Measurements from ENCODE around the gene ATOX1.

Gene ATOX1

GRCh38 chr5:151770383-151771258, 12.2 kb upstream of the ATOX1 start:
- WGBS, 2 experiments (ENCODE audit: insufficient coverage in 2 of 2), result 8 to 10% methylated on average over 61 to 69 of the region's 75 CpGs
- H3K4me3 ChIP-seq (ENCODE audit: extremely low read depth, insufficient read depth, low read length, poor library complexity, severe bottlenecking), result peak overlapping the region; percentile 99
- H3K27ac ChIP-seq (ENCODE audit: low read depth, low read length, severe bottlenecking), result peak overlapping the region; percentile 99
- H3K9me3 ChIP-seq (ENCODE audit: control insufficient read depth, low read length), result no peaks in the 10 kb centered on the region
- H3K36me3 ChIP-seq (ENCODE audit: control insufficient read depth, insufficient read depth, low read length), result peaks cover 4% of the 10 kb centered on the region
- H3K4me1 ChIP-seq (ENCODE audit: control insufficient read depth, insufficient read depth, low read length, poor library complexity, severe bottlenecking), result peaks cover 10% of the 10 kb centered on the region

- H3K4me1 ChIP-seq (ENCODE audit: control insufficient read depth, insufficient read depth, low read length, poor library complexity, severe bottlenecking), result no peaks in the 10 kb centered on the region
- H3K9me3 ChIP-seq (ENCODE audit: control insufficient read depth, low read length), result no peaks in the 10 kb centered on the region
- H3K27ac ChIP-seq (ENCODE audit: low read depth, low read length, severe bottlenecking), result no peak overlapping the region
- no peak overlapping the region for H3K4me3 ChIP-seq (ENCODE audit: extremely low read depth, insufficient read depth, low read length, poor library complexity, severe bottlenecking)
- no peaks in the 10 kb centered on the region for H3K36me3 ChIP-seq (ENCODE audit: control insufficient read depth, insufficient read depth, low read length)
These were observed 8.5 kb upstream of the ATOX1 start for GRCh38 chr5:151766975-151767374.

- no peak overlapping the region for H3K4me3 ChIP-seq (ENCODE audit: extremely low read depth, insufficient read depth, low read length, poor library complexity, severe bottlenecking)
- no peaks in the 10 kb centered on the region for H3K4me1 ChIP-seq (ENCODE audit: control insufficient read depth, insufficient read depth, low read length, poor library complexity, severe bottlenecking)
- no peaks in the 10 kb centered on the region for H3K9me3 ChIP-seq (ENCODE audit: control insufficient read depth, low read length)
- no peaks in the 10 kb centered on the region for H3K36me3 ChIP-seq (ENCODE audit: control insufficient read depth, insufficient read depth, low read length)
- no peak overlapping the region for H3K27ac ChIP-seq (ENCODE audit: low read depth, low read length, severe bottlenecking)
These were observed 6.4 kb upstream of the ATOX1 start for GRCh38 chr5:151764801-151765200.

GRCh38 chr5:151758141-151758429, 346 bp downstream of the ATOX1 start:
- Histone ChIP-seq H3K4me1 (ENCODE audit: control insufficient read depth, insufficient read depth, low read length, poor library complexity, severe bottlenecking) (peaks cover 20% of the 10 kb centered on the region), H3K27ac (ENCODE audit: low read depth, low read length, severe bottlenecking) (peak overlapping the region; percentile 66), H3K4me3 (ENCODE audit: extremely low read depth, insufficient read depth, low read length, poor library complexity, severe bottlenecking) (peak overlapping the region; percentile 97), H3K36me3 (ENCODE audit: control insufficient read depth, insufficient read depth, low read length) (peaks cover 9% of the 10 kb centered on the region), H3K9me3 (ENCODE audit: control insufficient read depth, low read length) (no peaks in the 10 kb centered on the region)
- 0% methylated on average over 3 to 4 of the region's 11 CpGs for WGBS, 2 experiments (ENCODE audit: insufficient coverage in 2 of 2)

GRCh38 chr5:151757233-151758140, 944 bp downstream of the ATOX1 start:
- peak overlapping the region; percentile 66 for H3K27ac ChIP-seq (ENCODE audit: low read depth, low read length, severe bottlenecking)
- H3K4me1 ChIP-seq (ENCODE audit: control insufficient read depth, insufficient read depth, low read length, poor library complexity, severe bottlenecking), result peaks cover 20% of the 10 kb centered on the region
- peak overlapping the region; percentile 97 for H3K4me3 ChIP-seq (ENCODE audit: extremely low read depth, insufficient read depth, low read length, poor library complexity, severe bottlenecking)
- no peaks in the 10 kb centered on the region for H3K9me3 ChIP-seq (ENCODE audit: control insufficient read depth, low read length)
- WGBS, 2 experiments (ENCODE audit: insufficient coverage in 2 of 2), result 19 to 29% methylated on average over 5 to 7 of the region's 9 CpGs
- H3K36me3 ChIP-seq (ENCODE audit: control insufficient read depth, insufficient read depth, low read length), result peaks cover 15% of the 10 kb centered on the region

- WGBS, 2 experiments (ENCODE audit: insufficient coverage in 2 of 2), result 100% methylated on average over 2 of the region's 3 CpGs; no CpG with 5 or more reads in 1 of the 2 experiments
- H3K36me3 ChIP-seq (ENCODE audit: control insufficient read depth, insufficient read depth, low read length), result peaks cover 21% of the 10 kb centered on the region
- no peaks in the 10 kb centered on the region for H3K9me3 ChIP-seq (ENCODE audit: control insufficient read depth, low read length)
- H3K4me1 ChIP-seq (ENCODE audit: control insufficient read depth, insufficient read depth, low read length, poor library complexity, severe bottlenecking), result peaks cover 20% of the 10 kb centered on the region
- no peak overlapping the region for H3K27ac ChIP-seq (ENCODE audit: low read depth, low read length, severe bottlenecking)
- no peak overlapping the region for H3K4me3 ChIP-seq (ENCODE audit: extremely low read depth, insufficient read depth, low read length, poor library complexity, severe bottlenecking)
These were observed 3.0 kb downstream of the ATOX1 start for GRCh38 chr5:151755383-151755782.

GRCh38 chr5:151751593-151751992, 6.8 kb downstream of the ATOX1 start:
- 92 to 96% methylated on average over 4 of the region's 4 CpGs for WGBS, 2 experiments (ENCODE audit: insufficient coverage in 2 of 2)
- H3K4me1 ChIP-seq (ENCODE audit: control insufficient read depth, insufficient read depth, low read length, poor library complexity, severe bottlenecking), result peaks cover 6% of the 10 kb centered on the region

GRCh38 chr5:151751091-151751490, 7.3 kb downstream of the ATOX1 start:
- no peaks in the 10 kb centered on the region for H3K9me3 ChIP-seq (ENCODE audit: control insufficient read depth, low read length)
- H3K27ac ChIP-seq (ENCODE audit: low read depth, low read length, severe bottlenecking), result no peak overlapping the region
- H3K36me3 ChIP-seq (ENCODE audit: control insufficient read depth, insufficient read depth, low read length), result peaks cover 43% of the 10 kb centered on the region
- peaks cover 6% of the 10 kb centered on the region for H3K4me1 ChIP-seq (ENCODE audit: control insufficient read depth, insufficient read depth, low read length, poor library complexity, severe bottlenecking)
- WGBS, 2 experiments (ENCODE audit: insufficient coverage in 2 of 2), result 88 to 91% methylated on average over 3 to 4 of the region's 4 CpGs
- H3K4me3 ChIP-seq (ENCODE audit: extremely low read depth, insufficient read depth, low read length, poor library complexity, severe bottlenecking), result no peak overlapping the region

More at GRCh38 chr5:151751593-151751992, 6.8 kb downstream of the ATOX1 start:
- H3K36me3 ChIP-seq (ENCODE audit: control insufficient read depth, insufficient read depth, low read length), result peaks cover 38% of the 10 kb centered on the region
- no peak overlapping the region for H3K27ac ChIP-seq (ENCODE audit: low read depth, low read length, severe bottlenecking)
- no peaks in the 10 kb centered on the region for H3K9me3 ChIP-seq (ENCODE audit: control insufficient read depth, low read length)
- H3K4me3 ChIP-seq (ENCODE audit: extremely low read depth, insufficient read depth, low read length, poor library complexity, severe bottlenecking), result no peak overlapping the region

GRCh38 chr5:151750121-151750520, 8.3 kb downstream of the ATOX1 start:
- WGBS, 2 experiments (ENCODE audit: insufficient coverage in 2 of 2), result 86 to 95% methylated on average over 2 to 3 of the region's 4 CpGs
- no peak overlapping the region for H3K27ac ChIP-seq (ENCODE audit: low read depth, low read length, severe bottlenecking)
- no peaks in the 10 kb centered on the region for H3K9me3 ChIP-seq (ENCODE audit: control insufficient read depth, low read length)
- peaks cover 53% of the 10 kb centered on the region for H3K36me3 ChIP-seq (ENCODE audit: control insufficient read depth, insufficient read depth, low read length)
- H3K4me1 ChIP-seq (ENCODE audit: control insufficient read depth, insufficient read depth, low read length, poor library complexity, severe bottlenecking), result peaks cover 1% of the 10 kb centered on the region
- no peak overlapping the region for H3K4me3 ChIP-seq (ENCODE audit: extremely low read depth, insufficient read depth, low read length, poor library complexity, severe bottlenecking)

GRCh38 chr5:151745071-151745705, 13.2 kb downstream of the ATOX1 start:
- H3K36me3 ChIP-seq (ENCODE audit: control insufficient read depth, insufficient read depth, low read length), result peaks cover 40% of the 10 kb centered on the region
- H3K4me1 ChIP-seq (ENCODE audit: control insufficient read depth, insufficient read depth, low read length, poor library complexity, severe bottlenecking), result peaks cover 14% of the 10 kb centered on the region
- H3K27ac ChIP-seq (ENCODE audit: low read depth, low read length, severe bottlenecking), result no peak overlapping the region
- no peaks in the 10 kb centered on the region for H3K9me3 ChIP-seq (ENCODE audit: control insufficient read depth, low read length)
- H3K4me3 ChIP-seq (ENCODE audit: extremely low read depth, insufficient read depth, low read length, poor library complexity, severe bottlenecking), result no peak overlapping the region
- 69 to 87% methylated on average over 2 of the region's 7 CpGs for WGBS, 2 experiments (ENCODE audit: insufficient coverage in 2 of 2)
